Hepatocyte (in vitro differentiated cells): ENCODE data around the gene PIM3. TPM values are rescaled to one million over a fixed set of nuclear protein-coding genes. Genes with fewer than 3 reads are reported as not detected.

Source experiments
- DNase-seq: peaks from one replicate; pipeline ENCODE4 v3.0.0-alpha.2; 2016; ENCODE audit warnings: low spot score
- H2AFZ ChIP-seq: fragments of 200-600 bp; sonication (generic); 2 replicates; pipeline ENCODE4 v1.6.0; 2016; ENCODE audit warnings: antibody characterized with exemption, mild to moderate bottlenecking
- H3K27ac ChIP-seq: fragments of 200-600 bp; sonication (generic); 2 replicates; pipeline ENCODE4 v1.5.1; 2016; ENCODE audit warnings: mild to moderate bottlenecking
- H3K27me3 ChIP-seq: fragments of 200-600 bp; sonication (generic); 2 replicates; pipeline ENCODE4 v1.6.1; 2016
- H3K36me3 ChIP-seq: fragments of 200-600 bp; sonication (generic); replicated peaks from 2 replicates; pipeline ENCODE4 v1.5.1; 2016; ENCODE audit warnings: low read depth; ENCODE audit not compliant: insufficient read depth
- H3K4me1 ChIP-seq: fragments of 200-600 bp; sonication (generic); 2 replicates; pipeline ENCODE4 v1.5.1; 2016; ENCODE audit warnings: mild to moderate bottlenecking, moderate library complexity; ENCODE audit not compliant: insufficient read depth
- H3K4me2 ChIP-seq: fragments of 200-600 bp; sonication (generic); 2 replicates; pipeline ENCODE4 v1.6.0; 2016
- H3K4me3 ChIP-seq: fragments of 200-600 bp; sonication (generic); 2 replicates; pipeline ENCODE4 v1.5.1; 2016; ENCODE audit warnings: mild to moderate bottlenecking
- H3K79me2 ChIP-seq: fragments of 200-600 bp; sonication (generic); 2 replicates; pipeline ENCODE4 v1.6.0; 2017; ENCODE audit warnings: mild to moderate bottlenecking
- H3K9me2 ChIP-seq: fragments of 200-600 bp; sonication (generic); replicated peaks from 2 replicates; pipeline ENCODE4 v1.6.0; 2017; ENCODE audit warnings: mild to moderate bottlenecking; ENCODE audit not compliant: insufficient read depth
- H3K9me3 ChIP-seq: fragments of 200-600 bp; sonication (generic); 2 replicates; pipeline ENCODE4 v1.5.1; 2016; ENCODE audit warnings: low read depth, mild to moderate bottlenecking
- H4K20me1 ChIP-seq: fragments of 200-600 bp; sonication (generic); 2 replicates; pipeline ENCODE4 v1.6.0; 2016; ENCODE audit warnings: mild to moderate bottlenecking; ENCODE audit not compliant: insufficient read depth, poor library complexity, severe bottlenecking
- CTCF ChIP-seq: fragments of 200-600 bp; sonication (generic); IDR thresholded peaks from 2 replicates; pipeline ENCODE4 v1.5.1; 2016; ENCODE audit warnings: antibody characterized with exemption, mild to moderate bottlenecking; ENCODE audit not compliant: poor library complexity
- EZH2 ChIP-seq: fragments of 200-600 bp; sonication (generic); IDR thresholded peaks from 2 replicates; pipeline ENCODE4 v1.6.1; 2016; ENCODE audit warnings: antibody characterized with exemption, mild to moderate bottlenecking, borderline replicate concordance
- EZH2phosphoT487 ChIP-seq: fragments of 200-600 bp; sonication (generic); IDR thresholded peaks from one replicate; pipeline ENCODE4 v1.6.1; 2018; ENCODE audit warnings: antibody characterized with exemption, mild to moderate bottlenecking, low read depth, moderate library complexity; ENCODE audit not compliant: unreplicated experiment, severe bottlenecking
- WGBS: methylation state at CpG from one replicate; pipeline ENCODE4 v1.1.6; 2016; ENCODE audit warnings: low lambda C conversion rate; ENCODE audit errors: missing lambda C conversion rate; 5-methylcytosine and 5-hydroxymethylcytosine counted together
- polyA plus RNA-seq: library from polyadenylated mRNA; unstranded; fragments of >200 nt; fragmentation: Nextera tagmentation; extraction: Ambion mirVana; gene quantifications from 2 replicates; pipeline ENCODE4 v1.2.1, GENCODE V29; 2016
- total RNA-seq: library from RNA; depleted of rRNA; stranded (reverse); fragments of >200 nt; gene quantifications from 2 replicates; pipeline ENCODE4 v1.2.3, GENCODE V29; 2014

PIM3 gene
- total and polyA plus RNA-seq, 2 experiments from 2014 or later = 81.1 to 138 TPM

GRCh38 chr22:49999946-50000586 lies 39.5 kb downstream of the PIM3 start:
- TF ChIP-seq EZH2phosphoT487 = no peak
- TF ChIP-seq CTCF = no peak
- TF ChIP-seq EZH2 = no peak
- Histone ChIP-seq H3K9me3 (no peaks in the 10 kb centered on the region), H3K9me2 (no peaks in the 10 kb centered on the region), H3K27me3 (peaks cover 6% of the 10 kb centered on the region), H3K4me2 (peak overlapping the region; percentile 77), H2AFZ (no peak overlapping the region), H3K36me3 (no peaks in the 10 kb centered on the region), H4K20me1 (no peaks in the 10 kb centered on the region), H3K4me3 (no peak overlapping the region), H3K27ac (no peak overlapping the region), H3K4me1 (peaks cover 2% of the 10 kb centered on the region), H3K79me2 (no peaks in the 10 kb centered on the region)
- DNase-seq = no peak
- 48% methylated on average over 38 of the region's 41 CpGs for WGBS

- H2AFZ ChIP-seq = no peak overlapping the region
- peaks cover 6% of the 10 kb centered on the region for H3K27me3 ChIP-seq
- no peak for TF ChIP-seq CTCF
- TF ChIP-seq EZH2 = no peak
- TF ChIP-seq EZH2phosphoT487 = no peak
- H3K9me3 ChIP-seq = no peaks in the 10 kb centered on the region
- DNase-seq = no peak
- no peaks in the 10 kb centered on the region for H3K9me2 ChIP-seq
- no peaks in the 10 kb centered on the region for H3K36me3 ChIP-seq
- H3K4me3 ChIP-seq = no peak overlapping the region
- 91% methylated on average over 29 of the region's 32 CpGs for WGBS
- peaks cover 2% of the 10 kb centered on the region for H3K4me1 ChIP-seq
- no peaks in the 10 kb centered on the region for H3K79me2 ChIP-seq
- no peak overlapping the region for H3K4me2 ChIP-seq
- no peak overlapping the region for H3K27ac ChIP-seq
- H4K20me1 ChIP-seq = no peaks in the 10 kb centered on the region
Observed at GRCh38 chr22:50000587-50001387, 40.2 kb downstream of the PIM3 start.

GRCh38 chr22:50001388-50002231 lies 41.0 kb downstream of the PIM3 start:
- Histone ChIP-seq H2AFZ (no peak overlapping the region), H3K27ac (no peak overlapping the region), H3K36me3 (no peaks in the 10 kb centered on the region), H4K20me1 (no peaks in the 10 kb centered on the region), H3K4me2 (no peak overlapping the region), H3K79me2 (no peaks in the 10 kb centered on the region), H3K9me3 (no peaks in the 10 kb centered on the region), H3K27me3 (peaks cover 6% of the 10 kb centered on the region), H3K4me1 (peaks cover 4% of the 10 kb centered on the region), H3K9me2 (no peaks in the 10 kb centered on the region), H3K4me3 (no peak overlapping the region)
- DNase-seq = no peak
- 82% methylated on average over 16 of the region's 16 CpGs for WGBS
- TF ChIP-seq EZH2phosphoT487 (no peak), CTCF (no peak), EZH2 (no peak)
